ENCODE results near the gene PPP1R3F.

The PPP1R3F gene

GRCh38 chrX:49249071-49249470 is 20.5 kb upstream of the PPP1R3F start:
- H3K4me3 ChIP-seq (ENCODE audit: low read length), result no peak overlapping the region
- no peak for DNase-seq (ENCODE audit: low read depth)
- TF ChIP-seq CTCF (conservative IDR thresholded peaks at IDR 0.05; ENCODE audit: low read length), result no peak

GRCh38 chrX:49249616-49250015 is 20.0 kb upstream of the PPP1R3F start:
- DNase-seq (ENCODE audit: low read depth), result no peak
- no peak overlapping the region for H3K4me3 ChIP-seq (ENCODE audit: low read length)
- TF ChIP-seq CTCF (conservative IDR thresholded peaks at IDR 0.05; ENCODE audit: low read length), result no peak

- no peak for DNase-seq (ENCODE audit: low read depth)
- no peak for TF ChIP-seq CTCF (conservative IDR thresholded peaks at IDR 0.05; ENCODE audit: low read length)
Measured at GRCh38 chrX:49250066-49250465, 19.5 kb upstream of the PPP1R3F start.

GRCh38 chrX:49250578-49250977 is 19.0 kb upstream of the PPP1R3F start:
- DNase-seq (ENCODE audit: low read depth), result no peak
- TF ChIP-seq CTCF (conservative IDR thresholded peaks at IDR 0.05; ENCODE audit: low read length), result no peak
- H3K4me3 ChIP-seq (ENCODE audit: low read length), result no peak overlapping the region

More at GRCh38 chrX:49250066-49250465, 19.5 kb upstream of the PPP1R3F start:
- no peak overlapping the region for H3K4me3 ChIP-seq (ENCODE audit: low read length)

- DNase-seq (ENCODE audit: low read depth), result no peak
- no peak overlapping the region for H3K4me3 ChIP-seq (ENCODE audit: low read length)
- no peak for TF ChIP-seq CTCF (conservative IDR thresholded peaks at IDR 0.05; ENCODE audit: low read length)
Measured at GRCh38 chrX:49251325-49251724, 18.3 kb upstream of the PPP1R3F start.

- H3K4me3 ChIP-seq (ENCODE audit: low read length), result no peak overlapping the region
Measured at GRCh38 chrX:49254639-49255038, 15.0 kb upstream of the PPP1R3F start.

More at GRCh38 chrX:49254639-49255038, 15.0 kb upstream of the PPP1R3F start:
- no peak for TF ChIP-seq CTCF (conservative IDR thresholded peaks at IDR 0.05; ENCODE audit: low read length)
- DNase-seq (ENCODE audit: low read depth), result no peak
